ENCODE measurements around the gene ILF2. TPM values are rescaled to one million over a fixed set of nuclear protein-coding genes. Genes with fewer than 3 reads are reported as not detected.

The ILF2 gene
- total RNA-seq, 1 experiment from 2014 or later = 221 TPM

GRCh38 chr1:153628638-153629342 is 42.0 kb downstream of the ILF2 start:
- H3K36me3 ChIP-seq (ENCODE audit: control insufficient read depth, insufficient read depth, low read length) = no peaks in the 10 kb centered on the region
- H3K27ac ChIP-seq (ENCODE audit: low read length) = peak overlapping the region; percentile 66
- TF ChIP-seq, protein P1, sequence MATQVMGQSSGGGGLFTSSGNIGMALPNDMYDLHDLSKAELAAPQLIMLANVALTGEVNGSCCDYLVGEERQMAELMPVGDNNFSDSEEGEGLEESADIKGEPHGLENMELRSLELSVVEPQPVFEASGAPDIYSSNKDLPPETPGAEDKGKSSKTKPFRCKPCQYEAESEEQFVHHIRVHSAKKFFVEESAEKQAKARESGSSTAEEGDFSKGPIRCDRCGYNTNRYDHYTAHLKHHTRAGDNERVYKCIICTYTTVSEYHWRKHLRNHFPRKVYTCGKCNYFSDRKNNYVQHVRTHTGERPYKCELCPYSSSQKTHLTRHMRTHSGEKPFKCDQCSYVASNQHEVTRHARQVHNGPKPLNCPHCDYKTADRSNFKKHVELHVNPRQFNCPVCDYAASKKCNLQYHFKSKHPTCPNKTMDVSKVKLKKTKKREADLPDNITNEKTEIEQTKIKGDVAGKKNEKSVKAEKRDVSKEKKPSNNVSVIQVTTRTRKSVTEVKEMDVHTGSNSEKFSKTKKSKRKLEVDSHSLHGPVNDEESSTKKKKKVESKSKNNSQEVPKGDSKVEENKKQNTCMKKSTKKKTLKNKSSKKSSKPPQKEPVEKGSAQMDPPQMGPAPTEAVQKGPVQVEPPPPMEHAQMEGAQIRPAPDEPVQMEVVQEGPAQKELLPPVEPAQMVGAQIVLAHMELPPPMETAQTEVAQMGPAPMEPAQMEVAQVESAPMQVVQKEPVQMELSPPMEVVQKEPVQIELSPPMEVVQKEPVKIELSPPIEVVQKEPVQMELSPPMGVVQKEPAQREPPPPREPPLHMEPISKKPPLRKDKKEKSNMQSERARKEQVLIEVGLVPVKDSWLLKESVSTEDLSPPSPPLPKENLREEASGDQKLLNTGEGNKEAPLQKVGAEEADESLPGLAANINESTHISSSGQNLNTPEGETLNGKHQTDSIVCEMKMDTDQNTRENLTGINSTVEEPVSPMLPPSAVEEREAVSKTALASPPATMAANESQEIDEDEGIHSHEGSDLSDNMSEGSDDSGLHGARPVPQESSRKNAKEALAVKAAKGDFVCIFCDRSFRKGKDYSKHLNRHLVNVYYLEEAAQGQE (IDR thresholded peaks at IDR 0.05; ENCODE audit: insufficient read depth in 1 of 2, low read depth in 2 of 2, low read length in 1 of 2) = no peak
- TF ChIP-seq POLR2AphosphoS5 (IDR thresholded peaks at IDR 0.05; ENCODE audit: low read depth, low read length) (no peak), SIN3A (IDR thresholded peaks at IDR 0.05; ENCODE audit: borderline replicate concordance, insufficient read depth, low read depth, low read length) (no peak), TCF7L2 (IDR thresholded peaks at IDR 0.05; ENCODE audit: low read depth, low read length) (no peak), CTCF (IDR thresholded peaks at IDR 0.05) (no peak)
- DNase-seq (ENCODE audit: low read depth, low spot score) = no peak
- ChIA-PET POLR2A (interaction anchor here (0.6 to 0.7 kb wide), 2 partner anchors 66 to 107 kb away, joined by 3 to 5 read pairs; no protein-coding TSS in a partner anchor), CTCF (no interaction called here)
- H3K27me3 ChIP-seq (ENCODE audit: control insufficient read depth, insufficient read depth, low read length) = no peaks in the 10 kb centered on the region
- H3K9me3 ChIP-seq (ENCODE audit: control insufficient read depth, insufficient read depth, low read depth, low read length) = no peaks in the 10 kb centered on the region
- intact Hi-C loops (cut with micrococcal nuclease; ENCODE audit: unreplicated experiment) (no loop called here), in situ Hi-C loops (cut with HindIII; ENCODE audit: low pct_unique_long_range_greater_than_20kb, low sequenced_read_pairs) (no loop called here)
- no TSS peak for BruUV-seq (replicated peaks)
- H3K4me3 ChIP-seq (ENCODE audit: low read depth in 2 of 2, low read length in 2 of 2) = no peak overlapping the region
- H3K4me1 ChIP-seq (ENCODE audit: control insufficient read depth, insufficient read depth, low read length) = peaks cover 40% of the 10 kb centered on the region
- no peak for ATAC-seq

- Histone ChIP-seq H3K9me3 (ENCODE audit: control insufficient read depth, insufficient read depth, low read depth, low read length) (no peaks in the 10 kb centered on the region), H3K4me3 (ENCODE audit: low read depth in 2 of 2, low read length in 2 of 2) (peak within 1 kb of the TSS; percentile 53 to 79), H3K27ac (ENCODE audit: low read length) (peak within 1 kb of the TSS; percentile 92), H3K36me3 (ENCODE audit: control insufficient read depth, insufficient read depth, low read length) (no peaks in the 10 kb centered on the region), H3K4me1 (ENCODE audit: control insufficient read depth, insufficient read depth, low read length) (peaks cover 34% of the 10 kb centered on the region), H3K27me3 (ENCODE audit: control insufficient read depth, insufficient read depth, low read length) (no peaks in the 10 kb centered on the region)
- no peak for TF ChIP-seq SIN3A (IDR thresholded peaks at IDR 0.05; ENCODE audit: borderline replicate concordance, insufficient read depth, low read depth, low read length)
- TF ChIP-seq, protein P1 (IDR thresholded peaks at IDR 0.05; ENCODE audit: insufficient read depth in 1 of 2, low read depth in 2 of 2, low read length in 1 of 2) = no peak
- TF ChIP-seq POLR2AphosphoS5 (IDR thresholded peaks at IDR 0.05; ENCODE audit: low read depth, low read length) = no peak
- no peak for TF ChIP-seq TCF7L2 (IDR thresholded peaks at IDR 0.05; ENCODE audit: low read depth, low read length)
- no peak; the same call in 1 of the 2 replicates for TF ChIP-seq CTCF (IDR thresholded peaks at IDR 0.05)
- in situ Hi-C loops (cut with HindIII; ENCODE audit: low pct_unique_long_range_greater_than_20kb, low sequenced_read_pairs) (no loop called here), intact Hi-C loops (cut with micrococcal nuclease; ENCODE audit: unreplicated experiment) (no loop called here)
- no TSS peak for BruUV-seq (replicated peaks)
- ATAC-seq (peak; percentile 61), DNase-seq (ENCODE audit: low read depth, low spot score) (no peak)
- ChIA-PET POLR2A (interaction anchor here (0.6 to 1.3 kb wide), 7 partner anchors 9 to 631 kb away, joined by 3 to 6 read pairs (median 3); partner anchors contain the start of gene S100A16), CTCF (interaction anchor here (0.5 to 1.5 kb wide), 9 partner anchors 10 to 150 kb away, joined by 3 to 12 read pairs (median 4); no protein-coding TSS in a partner anchor)
Observed at GRCh38 chr1:153627715-153628626, 42.8 kb downstream of the ILF2 start, which contains the start of gene S100A1. Gene S100A1 (plus strand): TSS chr1:153628434. CDS start chr1:153630522, 2,088 bp downstream.

Measured in Panc1 (cell line).